COLO829 (cell line): ENCODE results near the gene CCNA2.

ENCODE experiments used
- DNase-seq: peaks from one replicate; pipeline ENCODE4 v3.0.0; 2012; ENCODE audit warnings: low spot score

CCNA2 gene

DNA sequence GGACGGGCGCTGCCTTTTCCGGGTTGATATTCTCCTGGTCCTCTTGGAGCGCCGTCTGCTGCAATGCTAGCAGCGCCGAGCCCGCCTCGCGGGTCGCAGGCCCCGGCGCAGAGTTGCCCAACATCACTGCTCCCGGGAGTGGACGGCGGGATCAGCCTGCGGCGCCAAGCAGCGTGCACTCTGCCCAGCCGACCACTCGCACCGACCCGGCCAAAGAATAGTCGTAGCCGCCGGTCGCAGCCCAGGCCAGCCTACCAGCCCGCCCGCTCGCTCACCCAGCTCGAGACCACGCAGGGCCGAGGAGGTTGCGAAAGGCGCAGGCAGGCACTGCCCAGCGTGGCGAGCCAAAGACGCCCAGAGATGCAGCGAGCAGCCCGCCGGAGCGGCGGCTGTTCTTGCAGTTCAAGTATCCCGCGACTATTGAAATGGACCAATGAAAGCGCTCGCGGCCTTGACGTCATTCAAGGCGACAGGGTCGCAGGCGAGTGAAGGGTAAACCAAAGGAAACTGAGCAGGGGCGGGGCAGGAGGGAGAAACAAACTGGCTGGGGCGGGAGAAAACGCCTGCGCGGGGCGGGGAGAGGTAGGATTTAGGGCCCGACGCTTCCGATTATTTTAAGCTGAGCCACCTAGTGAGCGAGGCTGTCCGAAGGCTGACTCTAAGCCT, at the start of gene CCNA2:
CCNA2 (minus strand) TSS at position 379 of the 666 bp plus-strand sequence; CDS start at position 124, 255 bp downstream.
- DNase-seq = peak; percentile 97

DNA sequence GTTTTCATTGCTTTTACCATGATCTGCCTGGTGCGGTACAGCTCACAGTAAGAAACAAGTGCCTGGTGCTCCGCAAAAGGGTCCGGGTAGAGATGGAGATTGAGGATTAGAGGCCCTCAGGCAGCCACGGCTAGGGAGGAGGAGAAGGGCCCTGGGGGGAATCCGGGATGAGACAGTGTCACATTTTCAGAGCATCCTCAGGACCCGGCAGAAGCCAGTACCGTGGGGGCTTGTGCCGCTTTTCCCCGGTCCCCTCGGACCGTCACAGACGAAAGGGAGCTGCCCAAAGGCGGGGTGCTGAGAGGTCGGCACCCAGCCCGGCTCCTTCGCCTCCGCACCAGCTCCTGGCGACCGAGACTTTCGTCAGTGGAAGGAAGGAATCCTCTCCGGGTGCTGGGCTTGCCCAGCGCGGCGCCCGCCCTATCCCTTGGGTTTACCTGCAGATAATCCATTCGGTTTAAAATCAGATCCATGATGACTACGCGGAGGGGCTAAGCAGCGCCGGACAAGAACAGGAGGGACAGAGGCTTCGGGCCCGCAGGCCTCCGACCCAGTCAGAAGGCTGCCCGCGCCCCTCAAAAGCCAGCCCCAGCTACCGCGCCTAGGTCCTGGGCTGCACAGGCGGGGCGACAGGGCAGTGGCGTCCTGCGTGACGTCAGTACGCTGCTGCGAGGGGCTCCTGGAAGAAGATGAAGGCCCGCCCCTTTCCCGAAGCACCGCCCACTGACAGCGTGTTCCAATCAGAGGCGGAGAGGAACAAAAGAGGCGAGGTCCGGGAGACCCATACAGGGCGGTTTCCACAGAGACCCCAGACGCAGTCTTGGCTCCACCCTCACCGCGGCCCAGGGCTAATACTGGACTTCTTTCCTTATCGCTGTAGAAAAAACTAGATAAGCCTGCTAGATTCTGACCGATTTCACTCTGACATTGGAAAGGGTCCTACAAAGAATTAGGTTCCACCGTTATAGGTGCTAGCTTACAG, 46.4 kb upstream of the CCNA2 start, which contains the start of gene BBS7:
BBS7 (minus strand) TSS at position 634 of the 982 bp plus-strand sequence; CDS start at position 473, 161 bp downstream.
- peak; percentile 98 for DNase-seq

DNA sequence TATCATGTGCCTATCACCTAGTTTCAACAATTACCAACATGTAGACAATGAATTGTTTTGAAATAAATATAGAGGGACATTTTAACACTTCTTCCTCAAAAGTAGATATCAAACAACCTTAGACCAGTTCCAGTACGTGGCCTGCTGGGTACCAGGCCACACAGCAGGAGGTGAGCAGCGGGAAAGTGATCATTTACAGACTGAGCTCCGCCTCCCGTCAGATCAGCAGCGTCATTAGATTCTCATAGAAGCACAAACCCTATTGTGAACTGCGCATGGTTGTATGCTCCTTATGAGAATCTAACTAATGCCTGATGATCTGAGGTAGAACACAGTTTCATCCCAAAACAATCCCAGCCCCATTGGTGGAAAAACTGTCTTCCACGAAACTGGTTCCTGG, 40.1 kb upstream of the CCNA2 start:
- no peak for DNase-seq

DNA sequence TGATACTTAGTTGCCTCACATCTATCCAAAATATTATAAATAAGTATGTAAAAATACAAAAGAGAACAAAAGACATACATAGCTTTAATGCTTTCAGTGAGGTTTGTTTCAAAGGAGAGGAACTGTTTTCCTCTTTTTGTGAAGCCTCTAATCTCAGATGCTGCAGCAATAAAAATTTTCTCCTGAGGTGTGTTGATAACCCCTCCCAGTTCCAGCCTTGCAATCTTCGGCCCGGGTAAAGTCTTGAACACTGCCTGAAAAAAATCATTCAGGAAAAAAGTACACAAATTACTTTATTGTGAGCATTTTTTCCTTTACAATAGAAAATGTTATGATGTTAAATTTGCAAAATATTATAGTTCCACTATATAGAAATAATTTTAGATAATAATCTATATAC, 37.7 kb upstream of the CCNA2 start:
- no peak for DNase-seq

DNA sequence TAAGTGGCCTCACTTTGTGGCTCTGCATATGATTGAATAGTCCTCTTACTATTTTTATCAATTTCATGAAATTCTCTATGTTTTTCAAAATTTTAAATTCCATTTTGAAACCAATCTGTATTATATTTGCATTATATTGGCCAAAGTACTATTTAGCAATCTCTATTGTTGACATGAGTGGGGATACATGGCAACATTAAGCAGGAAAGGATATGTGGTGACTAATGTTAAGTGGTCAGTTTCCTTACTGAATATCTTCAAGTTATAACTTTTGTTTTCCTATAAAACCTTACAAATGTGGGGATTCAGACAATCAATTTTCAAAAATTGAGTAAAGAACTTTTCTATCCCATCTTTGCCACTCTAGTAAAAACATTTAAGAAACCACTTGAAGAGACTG, 36.4 kb upstream of the CCNA2 start:
- DNase-seq = no peak

DNA sequence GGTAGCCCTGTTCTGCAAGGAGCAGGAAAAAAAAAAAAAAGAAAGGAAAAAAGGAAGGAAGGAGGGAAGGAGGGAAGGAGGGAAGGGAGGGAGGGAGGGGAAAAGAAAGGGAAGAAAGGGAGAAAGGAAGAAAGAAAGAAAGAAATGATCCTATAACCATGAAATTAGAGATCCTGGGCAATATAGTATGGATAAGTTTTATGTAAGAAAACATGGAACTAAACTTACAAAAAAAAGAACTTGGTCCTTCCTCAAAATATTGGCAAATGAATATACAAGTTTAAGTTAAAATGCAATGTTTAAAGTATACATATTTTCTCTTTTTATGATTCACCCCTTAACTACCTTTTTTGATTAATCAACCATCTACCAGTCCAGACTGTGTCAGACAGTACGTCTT, 27.7 kb upstream of the CCNA2 start:
- DNase-seq = no peak

DNA sequence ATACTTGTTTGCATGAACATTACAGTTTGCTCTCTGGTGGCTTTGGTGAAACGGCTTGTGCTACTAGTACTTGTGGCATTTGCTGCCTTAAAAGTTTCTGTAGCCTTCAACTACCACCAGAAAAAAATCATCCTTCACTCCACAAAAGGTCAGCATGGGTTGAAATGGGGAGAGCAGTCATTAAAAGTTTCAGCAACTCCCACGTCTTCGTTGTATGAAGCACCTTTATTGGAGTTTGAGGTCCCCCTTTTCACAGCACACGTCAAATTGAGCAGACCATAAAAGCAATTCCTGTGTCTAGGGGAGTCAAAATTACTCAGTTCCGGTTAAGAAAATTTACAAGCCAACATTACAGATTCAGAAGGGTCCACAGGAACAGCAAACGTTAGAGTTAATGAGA, 23.0 kb upstream of the CCNA2 start:
- DNase-seq = no peak

DNA sequence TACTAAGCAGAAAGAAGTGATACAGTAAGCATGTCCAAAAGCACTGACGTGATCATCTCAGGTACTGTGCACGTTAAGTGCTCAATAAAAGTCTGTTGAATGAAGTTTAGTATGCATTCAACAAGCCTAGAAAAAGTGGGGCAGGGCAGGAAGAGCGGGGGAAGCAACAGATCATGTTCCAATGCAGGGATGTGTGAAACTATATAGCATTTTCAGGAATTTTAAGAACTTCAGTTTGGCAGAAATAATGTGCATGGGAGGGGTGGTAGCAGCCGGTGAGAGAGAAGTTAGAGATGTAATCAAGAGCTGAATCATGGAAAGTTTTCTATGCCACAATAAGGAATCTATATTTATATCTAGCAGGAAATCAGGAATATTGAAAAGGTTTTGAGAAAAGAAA, 19.2 kb upstream of the CCNA2 start:
- no peak for DNase-seq

DNA sequence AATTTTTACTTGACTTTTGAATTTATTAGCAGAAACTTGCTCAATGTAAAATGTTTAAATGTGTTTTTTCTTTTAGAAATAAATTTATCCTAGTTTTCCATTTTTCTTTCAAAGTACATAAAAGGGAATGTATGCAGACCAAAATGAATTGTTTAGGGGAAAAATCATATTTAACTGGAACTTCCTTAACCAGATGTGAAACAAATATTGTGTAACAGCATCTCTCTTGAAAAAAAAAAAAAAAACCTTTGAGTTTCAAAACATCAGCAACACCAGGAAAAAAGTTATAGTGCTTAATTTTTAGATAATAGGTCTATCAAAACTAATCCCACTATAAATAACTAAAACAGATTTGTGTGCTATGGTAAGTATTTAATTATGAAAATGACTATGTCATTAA, 14.5 kb upstream of the CCNA2 start:
- no peak for DNase-seq

DNA sequence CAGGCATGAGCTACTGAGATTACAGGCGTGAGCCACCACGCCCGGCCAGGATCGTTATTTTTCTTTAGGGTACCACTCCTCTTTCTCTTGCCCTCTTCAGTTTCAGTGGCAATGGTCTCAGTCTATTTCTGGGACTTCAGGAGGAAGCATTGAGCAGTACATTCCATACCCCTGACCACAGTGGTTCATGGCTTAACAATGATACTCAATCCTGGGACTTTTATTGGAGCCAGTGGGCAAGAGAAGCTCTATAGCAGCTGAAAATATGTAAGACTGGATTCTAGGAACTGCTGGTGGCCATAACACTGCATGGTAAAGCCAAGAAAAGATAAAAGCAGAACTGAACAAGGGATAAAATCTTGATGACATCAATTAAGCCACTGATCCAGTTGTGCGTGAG, 5.8 kb upstream of the CCNA2 start:
- no peak for DNase-seq

DNA sequence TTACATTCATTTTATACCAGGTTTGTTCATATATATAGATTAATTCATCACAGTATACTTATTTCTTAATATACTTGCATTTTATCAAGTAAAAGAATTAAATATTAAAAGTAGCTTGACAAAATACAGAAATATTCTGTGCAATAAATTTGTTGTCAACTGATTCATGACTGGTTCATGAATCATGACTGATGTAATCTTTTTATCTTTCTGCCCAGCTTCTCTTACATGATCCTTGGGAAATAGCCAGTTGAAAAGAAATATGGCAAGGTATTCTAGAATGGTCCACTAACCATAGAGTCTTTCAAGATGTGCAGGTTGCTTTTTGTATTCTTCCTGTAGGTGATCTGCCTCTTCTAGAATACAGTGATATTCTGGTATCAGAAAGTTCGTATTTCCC, 4.2 kb upstream of the CCNA2 start:
- DNase-seq = no peak

DNA sequence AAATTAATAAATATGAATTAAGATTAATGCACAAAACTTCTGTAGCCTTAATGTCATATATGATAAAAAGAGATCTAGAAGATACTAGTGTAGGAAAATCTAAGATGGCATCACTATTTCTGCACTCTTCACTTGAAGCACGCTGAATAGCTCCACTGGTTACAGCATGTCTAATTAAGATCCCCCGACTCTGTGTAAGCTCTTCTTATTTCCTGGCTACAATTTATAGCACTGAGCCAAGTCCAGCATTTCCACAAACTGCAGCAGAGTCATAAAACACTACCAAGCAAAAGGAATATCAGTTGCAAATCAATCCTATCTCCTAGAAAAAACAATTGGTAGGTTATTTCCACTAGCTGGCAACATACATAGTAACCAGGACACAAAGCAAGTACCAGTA, 1.3 kb upstream of the CCNA2 start:
- DNase-seq = no peak

DNA sequence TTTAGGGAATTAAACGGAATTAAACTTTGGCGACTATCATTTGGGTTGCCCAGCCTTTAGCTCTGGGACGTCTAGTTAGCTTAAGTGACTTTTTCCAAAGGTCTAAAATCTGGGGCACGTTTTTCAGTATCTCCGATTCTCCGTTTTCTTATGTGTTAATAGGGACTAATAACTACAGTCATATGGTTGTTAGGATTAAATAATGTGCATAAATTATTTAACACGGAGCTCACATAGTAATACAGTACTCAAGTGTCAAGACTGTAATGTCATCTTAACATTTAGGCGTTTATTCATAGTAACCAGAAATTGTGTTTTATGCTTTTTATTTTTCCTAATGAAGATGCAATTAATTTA, 466 bp upstream of the CCNA2 start:
- DNase-seq = no peak

DNA sequence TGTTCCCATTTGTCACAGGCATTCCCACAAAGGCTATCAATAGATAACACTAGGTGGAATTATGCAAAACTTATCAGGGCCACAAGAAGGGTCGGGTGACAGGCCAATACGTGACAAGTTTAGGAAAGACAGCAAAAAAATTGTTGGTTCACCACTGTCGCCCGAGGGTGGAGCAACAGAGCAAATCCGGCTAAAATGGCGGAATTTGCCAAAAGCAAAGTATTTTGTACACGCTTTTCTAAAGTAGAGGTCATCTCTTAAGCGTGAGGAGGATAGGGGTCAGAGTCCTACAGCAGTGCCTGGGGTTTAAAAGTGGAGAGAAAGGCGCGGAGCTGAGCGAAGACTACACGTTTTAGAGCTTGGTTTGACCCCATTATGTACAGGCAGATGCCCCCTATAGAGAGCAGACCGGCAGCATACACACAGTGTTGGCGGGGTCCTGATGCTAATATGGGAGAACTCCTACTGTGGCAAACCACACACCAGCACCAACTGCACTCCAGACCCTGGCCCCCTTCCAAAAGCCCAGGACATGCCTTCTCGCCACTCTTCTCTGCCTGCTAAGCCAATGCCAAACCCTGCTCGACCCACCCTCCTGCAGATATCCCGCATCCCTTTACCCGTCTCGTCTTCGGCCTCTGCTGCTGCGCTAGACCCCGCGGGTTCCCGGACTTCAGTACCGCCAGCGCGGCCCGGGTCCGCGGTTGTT, 733 bp downstream of the CCNA2 start:
- no peak for DNase-seq

DNA sequence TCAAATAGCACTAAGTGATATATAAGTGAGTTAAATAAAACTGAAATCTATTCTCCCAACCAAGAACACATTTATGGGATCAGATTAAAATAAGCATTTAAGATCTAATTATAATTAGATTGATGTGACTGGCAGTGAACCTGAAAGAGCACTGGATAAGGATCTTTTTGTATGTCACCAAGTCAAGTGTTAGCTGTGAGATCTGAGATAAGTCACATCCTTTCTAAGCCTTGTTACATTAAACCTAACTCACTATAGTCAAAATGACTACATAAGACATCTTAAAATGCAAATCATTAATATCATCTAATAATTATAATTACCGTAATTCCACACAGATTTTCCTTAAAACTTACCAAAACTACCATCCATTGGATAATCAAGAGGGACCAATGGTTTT, 1.6 kb downstream of the CCNA2 start:
- DNase-seq = no peak

DNA sequence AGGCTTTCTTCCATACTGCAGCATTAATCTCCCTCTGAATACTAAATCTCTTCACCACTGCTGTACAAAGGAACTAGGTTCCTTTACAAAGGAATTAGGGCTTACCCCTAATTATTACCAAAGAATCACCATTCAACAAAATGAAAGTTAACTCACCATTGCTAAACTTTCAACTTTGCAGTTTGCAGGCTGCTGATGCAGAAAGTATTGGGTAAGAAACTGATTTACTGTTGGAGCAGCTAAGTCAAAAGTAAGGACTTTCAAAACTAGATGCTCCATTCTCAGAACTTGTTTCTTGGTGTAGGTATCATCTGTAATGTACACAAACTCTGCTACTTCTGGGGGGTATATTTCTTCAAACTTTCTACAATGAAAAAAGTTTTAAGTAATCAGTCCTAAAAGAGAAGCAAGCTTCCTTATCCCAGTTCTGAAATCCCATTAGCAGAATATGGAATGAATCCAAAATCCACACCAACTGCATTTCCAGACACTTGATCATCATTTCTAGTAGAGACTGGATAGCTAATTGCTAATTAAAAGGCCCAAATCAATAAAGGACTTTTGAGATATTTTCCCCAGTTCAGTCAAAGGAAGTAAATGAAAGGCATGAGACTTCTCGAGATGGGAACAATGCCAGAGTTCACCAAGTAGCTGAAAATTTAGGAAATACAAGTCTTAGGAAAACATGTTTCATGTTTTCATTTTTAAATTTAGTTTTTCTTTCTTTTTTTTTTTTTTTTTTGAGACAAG, 4.3 kb downstream of the CCNA2 start:
- DNase-seq = no peak

DNA sequence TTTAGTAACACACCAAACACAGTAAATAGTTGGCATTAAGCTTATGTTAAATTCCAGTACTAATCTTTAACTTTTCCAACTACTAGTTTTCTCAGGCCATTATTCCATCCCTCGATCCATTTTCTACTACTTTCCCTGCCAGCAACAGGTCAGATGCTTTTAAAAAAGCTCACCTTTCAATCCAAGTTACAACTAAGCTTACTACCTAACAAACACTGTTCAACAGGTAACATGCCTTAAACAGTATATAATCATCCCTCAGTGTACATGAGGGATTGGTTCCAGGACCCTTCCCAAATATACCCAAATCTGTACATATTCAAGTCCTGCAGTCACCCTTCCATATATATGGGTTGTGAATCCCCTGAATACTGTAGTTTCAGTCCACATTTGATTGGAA, 5.5 kb downstream of the CCNA2 start:
- DNase-seq = no peak

DNA sequence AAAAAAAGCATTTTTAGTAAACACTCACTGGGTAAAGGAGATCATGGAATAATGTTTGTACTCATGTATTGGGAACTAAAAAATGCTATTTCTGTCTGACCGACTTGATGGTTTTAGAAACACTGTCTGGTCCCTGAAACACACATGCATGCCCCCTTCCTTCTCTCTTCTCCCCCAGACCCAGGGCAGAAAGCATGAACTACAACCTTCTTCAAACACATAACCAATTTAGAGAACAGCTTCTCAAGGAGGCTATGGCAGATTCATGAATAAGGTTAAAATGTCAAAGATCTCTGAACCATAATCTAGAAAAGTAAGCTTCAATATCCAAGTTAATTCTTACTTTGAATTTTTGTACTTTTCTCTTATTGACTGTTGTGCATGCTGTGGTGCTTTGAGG, 6.0 kb downstream of the CCNA2 start:
- no peak for DNase-seq

DNA sequence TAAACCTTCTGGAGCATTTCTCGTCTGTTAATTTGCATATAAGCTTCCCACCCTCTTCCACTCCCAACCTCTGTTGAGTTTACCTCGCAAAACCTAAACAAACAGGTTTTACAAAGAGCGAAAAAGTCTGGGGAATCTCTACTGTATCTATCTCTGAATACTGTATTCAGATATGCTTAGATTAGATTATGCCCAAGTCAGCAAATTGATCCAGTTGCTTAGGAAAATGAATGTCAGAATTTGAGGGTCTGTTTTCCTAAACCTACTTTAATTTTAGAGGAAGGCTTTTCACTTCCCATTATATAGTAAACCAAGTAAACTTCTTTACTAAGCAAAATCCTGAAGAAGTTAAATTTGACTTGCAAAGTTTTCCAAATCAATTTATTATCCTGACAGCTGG, 6.7 kb downstream of the CCNA2 start:
- DNase-seq = no peak

DNA sequence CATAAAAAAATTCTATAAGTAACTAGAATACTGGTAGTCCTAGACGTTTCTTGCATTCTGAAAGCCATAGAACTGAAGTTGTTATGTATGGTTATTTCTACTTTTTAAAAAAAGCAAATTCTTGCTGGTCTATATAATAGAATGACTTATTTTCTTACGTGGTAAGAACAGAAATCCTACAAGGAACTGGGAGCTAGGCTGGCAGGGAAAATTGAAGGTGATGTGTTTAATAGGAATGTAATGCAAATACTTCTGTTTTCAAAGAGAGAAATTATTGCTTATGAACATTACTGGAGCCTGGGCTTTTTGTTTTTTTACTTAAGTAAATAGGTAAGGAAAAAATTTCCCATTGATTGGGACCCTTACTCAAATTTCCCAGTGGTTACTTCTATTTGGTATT, 8.9 kb downstream of the CCNA2 start:
- DNase-seq = no peak

DNA sequence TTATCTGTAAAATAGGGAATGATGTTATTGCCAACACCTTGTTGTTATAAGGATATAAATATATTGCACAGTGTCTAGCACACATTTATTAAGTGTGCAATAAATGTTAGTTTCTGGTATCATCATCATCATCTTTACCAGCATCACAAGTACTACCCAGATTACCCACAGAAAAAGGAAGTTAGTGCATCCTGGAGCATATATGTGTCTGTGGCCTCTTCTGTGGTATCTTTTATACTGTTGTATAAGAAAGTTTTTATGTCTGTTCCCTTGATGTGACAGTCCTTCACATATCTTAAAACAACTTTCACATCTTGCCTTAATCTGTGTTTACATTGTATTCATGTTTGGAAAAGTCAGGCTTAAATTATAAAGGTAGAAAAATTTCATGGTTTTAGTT, 12.6 kb downstream of the CCNA2 start:
- no peak for DNase-seq

DNA sequence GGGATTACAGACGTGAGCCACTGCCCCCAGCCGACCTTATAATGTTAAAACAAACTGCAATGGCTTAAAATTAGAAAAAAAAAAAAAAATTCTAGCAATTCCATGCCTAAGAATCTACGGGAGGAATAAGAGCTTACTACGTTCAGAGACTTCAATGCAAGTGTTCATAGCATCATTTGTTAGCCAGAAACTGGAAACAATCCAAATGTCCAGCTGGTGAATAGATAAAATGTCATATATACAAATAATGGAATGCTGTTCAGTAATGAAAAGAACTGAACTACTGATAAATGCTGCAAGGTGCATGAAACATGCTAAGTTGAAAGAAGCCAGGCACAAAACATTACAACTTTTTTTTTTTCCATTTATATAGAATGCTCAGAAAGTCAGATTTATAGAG, 17.3 kb downstream of the CCNA2 start:
- DNase-seq = no peak
